GM21367 (cell line): ENCODE results near the gene RNF208.
"Not testable (repeated sequence)": the region's sequence is repeated elsewhere in the genome, so short reads cannot be mapped to it uniquely, and the experiment has no call there.

Experiments used
- ATAC-seq: cut with Tn5 transposase; IDR thresholded peaks from one replicate; pipeline ENCODE4 v1.9.1; 2021; ENCODE audit not compliant: unreplicated experiment

Gene RNF208

GRCh38 chr9:137240318-137240840 is 18.3 kb upstream of the RNF208 start:
- ATAC-seq = peak; percentile 16

GRCh38 chr9:137239541-137240200 is 17.6 kb upstream of the RNF208 start:
- not testable (repeated sequence) for ATAC-seq

- no peak for ATAC-seq
Measured at GRCh38 chr9:137237759-137238726, 16.0 kb upstream of the RNF208 start.

- ATAC-seq = no peak
Measured at GRCh38 chr9:137236936-137237421, 14.9 kb upstream of the RNF208 start.

- ATAC-seq = no peak
Measured at GRCh38 chr9:137236238-137236935, 14.3 kb upstream of the RNF208 start.

- ATAC-seq = no peak
Measured at GRCh38 chr9:137235424-137236237, 13.6 kb upstream of the RNF208 start.

- no peak for ATAC-seq
Measured at GRCh38 chr9:137234758-137235423, 12.9 kb upstream of the RNF208 start.

- ATAC-seq = no peak
Measured at GRCh38 chr9:137234055-137234697, 12.1 kb upstream of the RNF208 start.

GRCh38 chr9:137233143-137233980 is 11.3 kb upstream of the RNF208 start:
- no peak for ATAC-seq

GRCh38 chr9:137232510-137232909 is 10.5 kb upstream of the RNF208 start:
- no peak for ATAC-seq

GRCh38 chr9:137232101-137232500 is 10.1 kb upstream of the RNF208 start:
- ATAC-seq = no peak

GRCh38 chr9:137231372-137232039 is 9.5 kb upstream of the RNF208 start:
- no peak for ATAC-seq

GRCh38 chr9:137230705-137231371 is 8.8 kb upstream of the RNF208 start, which contains the start of gene SLC34A3:
SLC34A3 (plus strand) TSS chr9:137230901; CDS start chr9:137231703, 802 bp downstream.
- no peak for ATAC-seq

GRCh38 chr9:137229903-137230704 is 8.1 kb upstream of the RNF208 start:
- ATAC-seq = no peak

GRCh38 chr9:137228968-137229896 is 7.2 kb upstream of the RNF208 start:
- no peak for ATAC-seq
